ENCODE results near the gene COL4A4.

GRCh38 chr2:227013881-227014280, 150.1 kb downstream of the COL4A4 start:
- TF ChIP-seq CTCF (IDR thresholded peaks at IDR 0.05) (no peak), EZH2 (IDR thresholded peaks at IDR 0.05; ENCODE audit: borderline replicate concordance, insufficient read depth, low read depth, low read length, poor library complexity, severe bottlenecking) (no peak)

Data from B cell (primary cell).